Activated CD4-positive, alpha-beta T cell treated with anti-CD3 and anti-CD28 coated beads, Interleukin-2, amount 50 U/mL, for 1 hour (primary cell): Measurements from ENCODE around the gene GARNL3.

ENCODE experiments used
- DNase-seq: peaks from one replicate; pipeline ENCODE4 v3.0.0-alpha.2; 2020

The GARNL3 gene

DNA sequence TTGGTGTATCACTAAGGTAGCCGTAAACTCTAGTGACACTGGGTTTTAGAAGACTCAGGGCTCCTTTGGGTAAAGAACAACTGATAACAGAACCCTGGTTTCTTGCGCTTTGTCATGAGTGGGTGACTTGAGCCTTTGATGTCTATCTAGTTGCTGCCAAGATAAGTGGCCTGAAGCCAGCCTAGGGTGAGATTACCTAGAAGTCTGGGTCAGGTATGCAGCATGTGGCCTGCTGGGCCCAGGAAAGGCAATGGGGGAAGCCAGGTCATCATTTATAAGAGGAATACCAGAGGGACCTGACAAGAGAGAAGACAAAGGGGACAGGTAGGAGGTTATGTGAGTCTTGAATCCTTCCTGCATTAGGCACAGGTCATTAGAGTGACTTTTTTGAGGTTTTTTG lies 23.2 kb upstream of the GARNL3 start:
- DNase-seq = no peak

DNA sequence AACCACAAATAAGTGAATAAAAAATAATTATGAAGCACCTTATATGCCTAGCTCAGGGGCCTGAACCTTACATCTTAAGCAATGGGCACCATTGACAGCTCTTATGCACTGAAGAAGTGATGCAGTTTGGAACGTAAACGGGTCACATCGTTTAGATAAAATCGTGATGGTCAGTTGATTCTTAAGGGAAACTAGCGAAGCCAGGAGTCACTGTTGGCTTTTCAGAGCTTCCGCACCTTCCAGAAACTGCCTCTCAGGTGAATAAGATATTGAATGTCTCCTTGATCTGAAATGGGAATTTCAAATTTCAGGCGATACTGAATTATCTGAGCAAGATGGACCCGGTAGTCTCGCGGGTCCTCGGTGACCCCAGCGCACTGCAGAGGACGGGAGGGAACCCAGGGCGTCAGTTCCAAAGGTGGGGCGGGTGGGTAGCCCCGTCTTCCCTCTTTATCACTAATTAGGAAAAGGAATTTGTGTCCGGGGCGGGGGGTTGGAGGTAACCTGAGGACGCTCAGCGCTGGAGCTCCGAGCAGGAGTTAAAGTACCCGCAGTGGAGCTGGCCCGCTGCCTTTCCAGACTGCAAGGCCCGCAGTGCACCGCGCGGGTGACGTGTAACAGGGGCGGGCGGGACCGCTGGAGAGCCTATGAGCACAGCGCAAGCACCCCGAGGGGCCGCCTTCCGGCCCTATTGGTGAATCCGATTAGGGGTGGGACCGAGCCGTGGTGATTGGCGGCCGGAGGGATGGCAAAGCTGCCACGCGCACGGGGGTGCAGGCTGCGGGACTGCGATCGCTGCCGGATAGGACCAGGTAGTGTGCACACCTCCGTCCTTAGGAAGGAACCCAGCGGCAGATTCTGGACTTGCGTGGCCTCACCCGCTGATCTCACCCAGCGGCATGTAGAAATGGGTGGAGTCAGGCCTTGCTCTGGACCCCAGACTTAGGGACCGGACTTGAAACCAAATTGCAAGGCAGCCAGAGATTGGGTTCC lies 19.7 kb upstream of the GARNL3 start:
- peak; percentile 95 for DNase-seq

DNA sequence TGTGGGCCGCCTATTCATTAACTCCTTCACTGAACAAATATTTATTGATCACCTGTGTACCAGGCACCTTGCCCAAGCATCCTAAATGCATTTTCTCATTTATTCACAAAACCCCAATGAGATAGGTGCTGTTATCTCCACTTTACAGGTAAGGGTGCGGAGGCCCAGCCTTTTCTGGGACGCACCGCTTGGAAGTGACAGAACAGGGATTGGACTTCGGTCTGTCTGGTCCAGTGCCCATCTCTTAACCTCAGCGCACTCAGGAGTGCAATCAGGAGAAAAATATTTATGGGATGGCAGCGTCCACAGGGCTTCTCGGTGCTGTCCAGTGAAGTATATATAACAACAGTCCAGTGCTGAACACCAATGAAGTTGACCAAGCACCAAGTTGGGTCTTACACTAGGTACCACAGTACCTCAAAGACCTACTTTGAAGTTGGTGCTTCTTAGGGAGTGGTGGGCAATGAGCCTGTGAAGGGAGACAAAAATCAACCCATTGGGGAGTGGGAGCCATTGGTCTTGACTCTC lies 18.9 kb upstream of the GARNL3 start:
- DNase-seq = no peak

DNA sequence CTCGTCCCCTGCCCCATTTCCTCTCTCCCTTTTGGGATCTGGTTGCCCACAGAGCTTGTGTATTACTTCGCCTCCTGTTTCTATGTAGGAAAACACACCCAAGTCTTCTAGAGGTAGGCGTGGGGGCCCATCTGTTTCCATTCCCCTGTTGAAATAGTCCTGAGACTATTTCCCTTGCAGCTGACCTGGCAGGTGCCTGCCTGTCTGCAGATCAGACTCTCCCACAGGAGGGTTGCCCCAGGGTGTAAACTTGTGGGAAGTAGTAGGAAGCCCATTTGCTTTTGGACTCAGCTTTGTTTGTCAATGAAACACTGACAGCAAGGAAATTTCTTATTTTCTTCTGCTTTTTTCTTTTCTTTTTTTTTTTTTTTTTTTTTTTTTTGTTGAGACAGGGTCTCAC lies 16.3 kb upstream of the GARNL3 start:
- DNase-seq = no peak

DNA sequence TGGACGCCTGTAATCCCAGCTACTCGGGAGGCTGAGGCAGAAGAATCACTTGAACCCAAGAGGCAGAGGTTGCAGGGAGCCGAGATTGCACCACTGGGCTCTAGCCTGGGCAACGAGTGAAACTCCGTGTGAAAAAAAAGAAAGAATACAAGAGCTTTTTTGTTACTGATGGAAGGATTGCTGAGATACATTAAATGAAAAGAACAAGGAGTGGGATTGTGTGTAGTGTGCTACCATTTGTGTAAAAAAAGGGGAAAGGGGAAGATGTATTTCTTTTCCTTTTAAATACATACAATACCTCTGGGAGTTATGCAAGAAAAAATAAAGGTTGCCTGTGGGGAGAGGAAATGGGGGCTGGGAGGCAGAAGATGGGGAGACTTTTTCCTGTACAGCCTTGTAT lies 14.7 kb upstream of the GARNL3 start:
- no peak for DNase-seq

DNA sequence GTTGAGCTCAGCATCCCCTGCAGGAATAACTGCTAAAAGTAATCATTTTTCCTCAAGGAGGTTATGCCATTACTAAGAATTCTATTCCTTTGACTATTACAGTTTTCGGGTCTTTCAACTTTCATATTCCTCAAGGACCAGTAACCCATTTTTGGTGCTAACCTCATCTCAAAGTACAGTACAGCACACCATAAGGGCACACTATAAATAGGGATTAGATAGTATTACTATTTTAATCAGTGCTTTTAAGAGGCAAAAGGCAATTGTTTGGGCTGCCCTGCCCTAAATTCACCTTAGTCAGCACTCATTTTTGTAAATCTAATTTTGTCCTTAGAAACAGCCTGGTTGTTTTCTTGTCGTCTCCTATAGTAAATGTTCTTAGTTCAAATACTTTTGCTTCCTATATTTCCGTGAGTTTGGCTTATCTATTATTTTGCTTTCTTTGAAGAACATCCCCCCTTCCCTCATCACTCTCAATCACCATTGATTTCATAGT lies 13.6 kb upstream of the GARNL3 start:
- DNase-seq = no peak

DNA sequence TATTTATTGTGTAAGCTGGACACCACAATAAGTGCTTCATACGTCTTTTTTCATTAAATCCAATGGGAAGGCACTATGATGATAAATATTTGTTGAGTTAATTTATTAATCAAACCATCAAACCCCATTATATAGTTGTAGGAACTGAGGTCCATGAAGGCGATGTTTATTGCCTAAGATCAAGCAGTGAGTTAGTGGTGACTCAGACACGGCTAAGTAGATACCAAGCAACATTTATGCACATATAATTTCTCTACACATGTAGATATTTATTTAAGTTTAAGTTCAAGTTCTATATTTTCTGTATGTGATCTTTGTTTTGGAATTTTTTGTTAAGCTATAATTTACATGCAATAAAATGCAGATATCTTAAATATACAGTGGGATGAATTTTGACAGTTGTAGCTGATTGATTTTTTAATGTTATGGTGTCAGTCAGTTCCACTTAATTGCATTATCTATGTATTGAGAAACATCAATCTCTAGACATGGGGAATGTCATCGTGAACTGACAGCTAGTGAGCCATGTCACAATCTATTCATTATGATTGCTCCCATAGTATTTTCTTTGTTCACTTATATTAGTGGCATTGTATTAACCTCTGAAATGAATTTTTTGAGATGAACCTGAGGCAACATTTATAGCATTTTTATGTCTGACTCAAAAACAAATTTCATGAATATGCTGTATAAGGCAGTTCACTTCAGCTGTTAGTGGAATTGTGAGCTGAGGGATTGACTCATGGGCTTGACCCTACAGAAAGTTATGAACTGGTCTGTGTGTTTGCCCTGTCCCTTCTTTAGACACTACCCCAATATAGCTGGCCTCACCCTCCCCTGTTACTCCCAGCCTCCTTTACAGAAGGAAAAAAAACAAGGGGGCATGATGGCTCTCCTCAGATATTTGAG lies 11.9 kb upstream of the GARNL3 start:
- no peak for DNase-seq

DNA sequence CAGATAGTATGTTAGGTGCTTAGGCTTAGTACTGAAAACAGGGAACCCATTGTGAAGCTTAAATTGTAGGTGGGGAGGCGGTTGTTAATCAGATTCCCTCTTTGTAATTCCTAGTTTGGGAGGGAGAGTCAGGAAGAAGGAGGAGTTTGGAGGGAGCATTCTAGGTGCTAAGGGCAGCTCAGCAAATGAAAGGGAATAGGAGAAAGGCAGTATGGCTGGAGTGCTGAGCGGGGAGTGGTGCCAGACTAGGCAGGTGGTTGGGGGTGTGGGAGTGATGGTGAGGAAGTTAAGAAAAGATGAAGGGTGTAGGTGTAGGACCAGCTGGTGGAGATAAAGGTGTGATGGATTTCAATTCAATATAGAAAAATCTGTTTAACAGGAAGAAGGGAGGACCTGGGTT lies 11.1 kb upstream of the GARNL3 start:
- no peak for DNase-seq

DNA sequence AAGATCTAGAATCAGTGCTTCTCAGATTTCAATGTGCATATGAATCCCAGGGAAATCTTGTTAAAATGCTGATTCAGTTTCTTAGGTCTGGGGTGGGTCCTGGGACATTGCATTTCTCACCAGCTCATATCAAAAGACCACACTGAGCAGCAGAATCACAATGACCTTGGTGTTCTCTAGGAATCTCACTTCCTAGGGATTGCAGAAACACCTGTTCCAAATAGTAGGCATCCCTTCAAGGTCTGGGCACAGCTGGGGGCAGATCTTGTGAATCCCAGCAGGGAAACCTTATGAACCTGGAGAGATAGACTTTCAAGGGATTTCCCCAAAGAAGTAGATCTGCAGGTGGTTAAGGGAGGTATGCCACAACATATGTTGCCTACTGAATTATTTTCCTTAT lies 8.9 kb upstream of the GARNL3 start:
- DNase-seq = no peak

DNA sequence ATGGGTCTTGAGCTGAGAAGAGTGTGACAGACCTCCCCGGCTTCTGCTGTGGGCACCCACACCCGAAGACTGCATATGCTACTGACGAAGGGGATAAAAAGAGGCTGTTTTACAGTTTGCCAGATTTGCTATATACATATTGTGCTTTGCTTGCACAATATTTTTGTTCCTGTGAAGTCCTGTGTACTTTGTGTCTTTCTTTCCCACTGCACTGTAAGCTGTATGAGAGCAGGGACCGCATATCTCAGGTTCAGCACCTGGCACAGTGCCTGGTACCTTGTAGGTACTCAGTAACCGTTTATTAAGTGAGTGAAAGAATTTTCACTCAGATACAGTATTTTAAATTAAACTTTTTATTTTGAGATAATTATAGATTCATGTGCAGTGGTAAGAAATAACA lies 8.2 kb upstream of the GARNL3 start:
- no peak for DNase-seq

DNA sequence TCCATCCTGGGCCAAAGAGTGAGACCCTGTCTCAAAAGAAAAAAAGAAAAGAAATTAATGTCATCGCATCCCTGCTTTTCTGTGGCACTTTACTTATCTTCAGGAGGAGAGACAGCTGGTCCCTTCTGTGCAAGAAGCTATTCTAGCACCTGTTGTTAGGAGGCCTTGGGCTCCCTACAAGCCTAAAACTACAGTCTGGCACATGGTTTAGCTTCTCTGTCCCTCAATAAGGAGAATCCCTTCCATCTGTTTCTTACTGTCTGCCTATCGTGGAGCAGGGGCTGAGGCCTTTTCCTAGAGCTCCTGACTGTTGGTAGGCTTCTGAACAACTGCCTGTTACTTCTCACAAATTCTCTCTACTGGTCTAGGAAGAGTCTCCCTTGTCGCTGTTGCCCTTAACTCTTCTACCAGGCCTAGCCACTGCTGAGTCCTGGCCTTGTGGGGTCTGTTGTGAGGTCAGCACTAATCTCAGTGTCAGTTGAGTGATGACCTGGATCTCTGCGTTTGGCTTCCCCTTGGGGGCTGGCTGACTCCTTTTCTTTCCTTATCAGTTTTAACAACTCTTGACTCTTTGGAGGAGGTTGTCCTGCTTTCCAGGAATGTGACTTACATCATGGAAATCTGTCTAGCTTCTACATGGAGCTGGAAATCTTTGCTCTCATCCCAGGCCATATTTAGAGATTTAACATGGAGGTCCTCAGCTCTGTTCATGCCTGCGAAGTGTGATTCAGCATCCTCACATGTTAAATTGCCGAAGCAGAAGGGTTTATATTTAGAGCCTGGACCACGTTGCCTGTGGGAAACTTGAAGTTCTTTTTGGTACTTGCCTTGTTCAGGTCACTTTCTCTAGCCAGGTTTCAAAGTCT lies 5.7 kb upstream of the GARNL3 start:
- DNase-seq = no peak

DNA sequence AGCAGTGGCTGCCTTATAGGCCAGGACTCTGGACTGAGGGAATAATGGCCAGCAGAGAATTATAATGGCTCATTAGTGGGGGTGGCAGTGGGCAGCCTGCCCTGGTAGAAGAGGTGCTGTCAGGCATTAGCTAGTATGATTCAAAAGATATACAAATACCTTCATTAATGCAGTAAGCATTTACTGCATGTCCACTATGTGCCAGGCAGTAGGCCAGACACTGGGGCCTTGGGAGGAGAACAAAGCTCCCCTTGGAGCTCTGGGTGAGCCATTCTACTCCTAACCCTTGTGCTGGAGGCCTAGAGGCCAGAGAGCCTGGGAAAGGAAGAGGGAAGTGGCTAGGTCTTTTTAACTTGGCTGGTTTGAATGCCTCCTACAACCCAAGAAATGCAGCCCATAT lies 2.0 kb upstream of the GARNL3 start:
- no peak for DNase-seq

DNA sequence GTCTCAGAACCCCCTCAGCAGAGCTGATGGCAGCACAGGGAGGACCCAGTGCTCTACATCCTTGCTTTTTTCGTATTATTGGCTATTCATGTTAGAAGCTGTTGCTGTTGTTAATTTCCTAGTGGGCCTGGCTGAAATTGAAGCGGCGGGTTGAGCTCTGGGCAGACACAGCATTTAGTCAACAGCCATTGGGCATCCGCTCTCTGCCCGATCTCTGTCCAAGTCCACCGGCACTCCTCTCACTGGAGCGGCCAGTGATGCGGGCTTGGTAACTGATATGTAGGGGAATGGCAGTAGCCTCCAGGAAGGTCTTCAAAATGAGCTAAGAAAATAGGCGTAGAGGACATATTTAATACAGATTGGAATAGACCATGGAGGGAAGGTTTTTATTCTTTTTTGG lies 1.3 kb upstream of the GARNL3 start:
- no peak for DNase-seq

DNA sequence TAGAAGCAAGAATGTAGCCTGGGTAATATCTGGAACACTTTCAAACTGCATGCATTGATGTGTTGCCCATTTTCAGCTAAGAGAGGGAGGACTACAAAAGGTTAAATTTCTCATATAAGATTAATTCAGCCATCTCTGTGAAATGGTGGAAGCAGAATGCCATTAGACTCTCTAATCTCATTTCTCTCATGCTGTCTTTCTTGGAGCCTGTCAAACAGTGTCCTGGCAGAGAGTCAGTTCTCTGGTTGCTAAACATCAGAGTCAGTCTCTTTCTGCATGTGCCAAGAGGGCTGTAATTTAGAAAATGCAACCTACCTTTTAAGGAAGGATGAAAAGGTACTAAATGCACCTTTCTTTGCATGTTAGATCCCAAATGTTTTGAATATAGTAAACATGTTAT lies 910 bp upstream of the GARNL3 start:
- DNase-seq = no peak

DNA sequence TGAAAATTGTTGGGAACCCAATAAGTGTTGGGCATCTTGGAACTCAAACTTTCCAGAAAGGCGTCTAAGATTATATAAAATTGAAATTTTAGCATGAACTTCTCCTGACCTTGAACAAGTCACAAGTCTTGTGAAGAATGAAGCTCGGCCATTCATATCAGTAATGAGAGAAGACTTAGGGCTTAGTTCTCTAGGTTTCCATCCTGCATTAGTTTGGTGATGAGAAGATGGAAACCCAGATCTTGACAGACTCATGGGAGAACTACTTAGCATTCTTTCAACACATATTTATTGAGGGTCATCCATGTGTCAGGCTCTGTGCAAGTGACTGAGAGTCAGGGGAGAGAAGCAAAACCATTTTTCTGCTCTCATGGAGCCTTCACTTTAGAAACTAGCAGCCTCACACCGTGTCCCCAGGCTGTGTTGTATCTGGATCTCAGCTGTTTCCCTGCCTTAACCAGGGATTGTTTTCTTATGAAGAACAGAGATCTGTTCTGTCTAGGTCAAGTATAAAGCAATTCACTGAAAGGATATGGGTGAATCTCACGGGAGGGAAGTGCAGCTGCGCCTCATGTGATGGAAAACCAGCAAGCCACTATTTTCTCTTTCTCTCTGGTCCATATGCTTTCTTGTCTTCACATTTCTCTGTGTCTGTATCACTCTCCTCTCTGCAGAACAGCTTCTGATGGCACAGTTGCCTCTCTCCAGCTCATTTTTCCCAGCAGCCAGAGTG lies 3.4 kb downstream of the GARNL3 start:
- no peak for DNase-seq

DNA sequence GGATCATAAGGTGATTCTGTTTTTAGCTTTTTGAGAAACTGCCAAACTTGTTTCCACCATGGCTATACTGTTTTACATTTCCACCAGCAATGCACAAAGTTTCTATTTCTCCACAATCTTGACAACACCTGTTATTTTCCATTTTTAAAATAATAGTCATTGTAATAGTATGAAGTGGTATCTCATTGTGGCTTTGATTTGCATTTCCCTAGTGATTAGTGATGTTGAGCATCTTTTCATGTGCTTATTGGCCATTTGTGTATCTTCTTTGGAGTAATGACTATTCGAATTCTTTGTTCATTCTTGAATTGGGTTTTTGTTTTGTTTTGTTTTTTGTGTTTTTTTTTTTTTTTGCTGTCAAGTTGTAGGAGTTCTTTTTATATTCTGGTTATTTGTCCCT lies 4.9 kb downstream of the GARNL3 start:
- DNase-seq = no peak

DNA sequence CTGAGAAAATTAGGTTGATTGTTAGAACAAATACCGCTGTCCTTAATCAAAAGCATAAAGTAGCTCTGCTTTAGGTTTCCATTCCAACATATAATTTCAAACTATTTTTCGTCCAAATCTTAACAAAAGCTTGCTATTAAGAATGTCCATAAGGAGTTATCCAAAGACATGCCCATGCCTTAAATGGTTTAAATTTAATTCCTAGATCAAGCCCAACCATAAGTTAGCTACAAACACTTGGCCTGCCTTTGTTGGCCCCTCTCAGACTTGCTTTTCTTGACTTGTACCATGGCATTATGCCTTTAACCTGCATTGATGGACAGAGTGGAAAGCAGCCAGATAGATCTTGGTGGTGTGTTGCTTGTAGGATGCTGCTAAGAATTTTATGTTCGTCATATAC lies 8.8 kb downstream of the GARNL3 start:
- DNase-seq = no peak

DNA sequence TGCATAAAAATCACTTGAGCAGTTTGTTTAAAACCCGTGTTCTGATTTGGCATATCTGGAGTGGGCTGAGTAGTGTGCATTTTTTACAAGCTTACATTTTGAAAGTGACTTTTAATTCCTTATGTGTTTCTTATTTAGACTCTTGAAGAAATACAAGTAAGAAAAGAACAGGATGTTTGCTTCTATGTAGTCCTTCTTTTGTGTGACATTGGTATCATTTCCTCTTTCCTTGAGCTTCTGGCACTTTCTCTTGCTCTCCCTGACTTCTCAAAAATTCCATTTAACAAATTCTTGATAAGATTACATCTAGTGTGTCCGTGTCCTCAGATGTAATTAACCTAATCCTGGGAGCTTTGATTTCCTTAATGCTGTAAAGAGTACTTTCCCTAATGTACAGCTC lies 12.5 kb downstream of the GARNL3 start:
- no peak for DNase-seq

DNA sequence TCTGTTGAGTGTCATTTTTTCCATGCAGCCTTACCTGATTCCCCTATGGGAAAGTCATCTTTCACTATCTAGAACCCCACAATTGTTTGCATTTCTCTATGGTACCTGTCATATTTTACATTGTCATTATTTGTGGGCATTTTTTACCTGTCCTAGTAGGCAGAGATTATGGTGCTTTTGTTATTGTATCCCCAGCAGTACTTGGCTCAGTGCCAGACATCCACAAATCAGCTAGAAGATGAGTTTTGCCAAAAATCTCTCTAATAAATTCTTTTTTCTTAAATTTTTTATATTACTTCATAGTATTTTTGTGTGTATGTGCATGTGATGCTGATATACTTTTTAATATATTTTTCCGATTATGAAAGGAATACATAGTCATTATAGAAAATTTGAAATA lies 13.2 kb downstream of the GARNL3 start:
- DNase-seq = no peak

DNA sequence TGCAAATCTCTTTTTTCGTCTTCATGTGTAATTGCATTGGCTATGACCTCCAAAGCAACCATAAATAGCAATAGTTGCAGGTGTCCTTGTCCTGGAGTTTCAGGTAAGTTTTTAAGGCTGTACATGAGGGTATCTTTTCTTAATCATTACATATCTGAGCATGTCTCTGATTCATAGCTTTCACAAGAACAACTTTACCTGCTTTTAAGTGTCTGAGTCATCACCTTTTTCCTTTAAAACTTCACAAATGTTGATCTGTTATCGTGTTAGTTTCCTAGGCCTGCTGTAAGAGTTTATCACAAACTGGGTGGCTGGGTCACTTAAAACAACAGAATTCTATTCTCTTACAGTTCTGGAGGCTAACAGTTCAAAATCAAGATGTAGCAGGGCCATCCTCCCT lies 13.8 kb downstream of the GARNL3 start:
- no peak for DNase-seq

DNA sequence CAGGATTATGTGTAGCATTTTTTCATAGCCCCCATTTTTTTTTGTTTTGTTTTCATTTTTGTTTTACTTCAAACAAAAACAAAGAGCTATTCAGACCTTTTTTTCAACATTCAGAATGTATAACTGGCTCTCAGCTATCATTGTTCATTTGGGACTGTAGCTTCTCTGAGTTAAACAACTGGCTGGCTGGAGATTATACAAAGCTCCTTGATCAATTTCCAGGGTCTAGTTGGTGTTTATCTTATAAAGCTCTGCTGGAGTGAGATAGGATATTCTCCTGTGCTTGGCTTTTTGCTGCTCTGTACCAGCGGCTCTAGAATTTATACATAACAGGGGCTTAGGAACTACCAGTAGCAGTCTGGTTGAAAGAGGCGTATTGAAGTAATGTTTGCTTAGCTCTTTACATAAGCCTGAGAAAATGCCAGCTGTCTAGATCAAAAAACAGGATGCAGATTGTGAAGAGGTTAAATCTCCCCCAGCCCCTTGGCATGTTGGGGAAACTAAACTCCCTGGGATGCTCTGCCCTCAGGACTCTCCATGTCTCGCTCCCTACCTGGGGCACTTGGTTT lies 15.2 kb downstream of the GARNL3 start:
- DNase-seq = no peak
